Liver (tissue), 9 donors: ENCODE measurements around the gene TADA2A. TPM values are rescaled to one million over a fixed set of nuclear protein-coding genes. Genes with fewer than 3 reads are reported as not detected.

Source experiments
- DNase-seq: peaks from one replicate; pipeline ENCODE4 v3.0.0-alpha.2; 2017; ENCODE audit warnings: low spot score
- H3K27ac ChIP-seq, 2 donors: one replicate each; pipeline ENCODE4 v1.7.0; 2013; ENCODE audit warnings: inconsistent platforms in 2 of 2, low read length in 2 of 2, control low read depth in 1 of 2, low read depth in 1 of 2, mild to moderate bottlenecking in 1 of 2
- H3K27me3 ChIP-seq, 4 donors: one replicate each; pipeline versions ENCODE4 v1.6.1 to v1.7.0; 2013; ENCODE audit warnings: low read length in 3 of 4, inconsistent platforms in 1 of 4, mild to moderate bottlenecking in 1 of 4, moderate library complexity in 1 of 4; ENCODE audit not compliant: control insufficient read depth in 4 of 4, insufficient read depth in 4 of 4
- H3K36me3 ChIP-seq, 4 donors: one replicate each; pipeline versions ENCODE4 v1.6.1 to v1.7.0; 2013; ENCODE audit warnings: low read length in 3 of 4, mild to moderate bottlenecking in 3 of 4, low read depth in 1 of 4, moderate library complexity in 1 of 4; ENCODE audit not compliant: control insufficient read depth in 4 of 4, insufficient read depth in 3 of 4
- H3K4me1 ChIP-seq, 4 donors: one replicate each; pipeline versions ENCODE4 v1.6.1 to v1.7.0; 2013; ENCODE audit warnings: low read length in 3 of 4, mild to moderate bottlenecking in 3 of 4, moderate library complexity in 1 of 4; ENCODE audit not compliant: control insufficient read depth in 4 of 4, insufficient read depth in 4 of 4
- H3K4me3 ChIP-seq, 3 donors: one replicate each; pipeline versions ENCODE4 v1.6.1 to v1.7.0; 2013; ENCODE audit warnings: low read length in 3 of 3, control low read depth in 1 of 3, low read depth in 1 of 3, mild to moderate bottlenecking in 1 of 3
- H3K9ac ChIP-seq, 2 donors: one replicate each; pipeline ENCODE4 v1.7.0; 2013; ENCODE audit warnings: low read length in 2 of 2, mild to moderate bottlenecking in 2 of 2, moderate library complexity in 2 of 2, control low read depth in 1 of 2, low read depth in 1 of 2
- H3K9me3 ChIP-seq, 4 donors: one replicate each; pipeline versions ENCODE4 v1.6.1 to v1.7.0; 2013; ENCODE audit warnings: low read length in 3 of 4; ENCODE audit not compliant: control insufficient read depth in 4 of 4
- ATF3 ChIP-seq: IDR thresholded peaks from 2 replicates; pipeline ENCODE4 v1.6.1; 2016; ENCODE audit warnings: antibody characterized with exemption
- CTCF ChIP-seq: fragments of 150-350 bp; IDR thresholded peaks from 2 replicates; pipeline ENCODE4 v1.5.1; 2017; ENCODE audit warnings: improper control_type of control experiment, low read depth, low read length; ENCODE audit not compliant: missing input control
- EGR1 ChIP-seq, 2 donors: IDR thresholded peaks; 2 replicates each; pipeline ENCODE4 v1.6.1; 2016 to 2018; ENCODE audit warnings: antibody characterized with exemption in 2 of 2, low read depth in 2 of 2
- FOXA1 ChIP-seq: IDR thresholded peaks from 2 replicates; pipeline ENCODE4 v1.6.1; 2016; ENCODE audit warnings: antibody characterized with exemption
- FOXA2 ChIP-seq: IDR thresholded peaks from 2 replicates; pipeline ENCODE4 v1.6.1; 2016; ENCODE audit warnings: antibody characterized with exemption
- GABPA ChIP-seq, 2 donors: IDR thresholded peaks in 1 of 2; conservative IDR thresholded peaks in 1 of 2; 2 replicates each; pipeline ENCODE4 v1.6.1; 2016; ENCODE audit warnings: antibody characterized with exemption in 2 of 2, mild to moderate bottlenecking in 1 of 2, moderate library complexity in 1 of 2
- HNF4A ChIP-seq, 2 donors: conservative IDR thresholded peaks; 2 replicates each; pipeline ENCODE4 v1.6.1; 2016; ENCODE audit warnings: antibody characterized with exemption in 2 of 2, mild to moderate bottlenecking in 2 of 2
- HNF4G ChIP-seq: IDR thresholded peaks from 2 replicates; pipeline ENCODE4 v1.6.1; 2016; ENCODE audit warnings: antibody characterized with exemption
- JUND ChIP-seq, 2 donors: IDR thresholded peaks; 2 replicates each; pipeline ENCODE4 v1.6.1; 2016; ENCODE audit warnings: antibody characterized with exemption in 2 of 2
- MAX ChIP-seq: IDR thresholded peaks from 2 replicates; pipeline ENCODE4 v1.6.1; 2016; ENCODE audit warnings: antibody characterized with exemption
- NR2F2 ChIP-seq: IDR thresholded peaks from 2 replicates; pipeline ENCODE4 v1.6.1; 2016; ENCODE audit warnings: antibody characterized with exemption
- RAD21 ChIP-seq, 2 donors: IDR thresholded peaks; 2 replicates each; pipeline ENCODE4 v1.6.1; 2016; ENCODE audit warnings: antibody characterized with exemption in 2 of 2, mild to moderate bottlenecking in 2 of 2
- REST ChIP-seq: IDR thresholded peaks from 2 replicates; pipeline ENCODE4 v1.6.1; 2016; ENCODE audit warnings: antibody characterized with exemption, mild to moderate bottlenecking
- SP1 ChIP-seq: IDR thresholded peaks from 2 replicates; pipeline ENCODE4 v1.6.1; 2018; ENCODE audit warnings: antibody characterized with exemption, mild to moderate bottlenecking
- TAF1 ChIP-seq: conservative IDR thresholded peaks from 2 replicates; pipeline ENCODE4 v1.6.1; 2016; ENCODE audit warnings: antibody characterized with exemption, mild to moderate bottlenecking
- YY1 ChIP-seq: IDR thresholded peaks from 2 replicates; pipeline ENCODE4 v1.6.1; 2016; ENCODE audit warnings: antibody characterized with exemption, mild to moderate bottlenecking
- ZBTB33 ChIP-seq: IDR thresholded peaks from 2 replicates; pipeline ENCODE4 v1.6.1; 2016; ENCODE audit warnings: antibody characterized with exemption
- WGBS: extraction: QIAGEN DNeasy Blood & Tissue Kit; methylation state at CpG from one replicate; pipeline ENCODE4 v1.1.7; 2013; 5-methylcytosine and 5-hydroxymethylcytosine counted together
- polyA plus RNA-seq, 2 donors: library from polyadenylated mRNA; stranded (reverse) in 1 of 2; unstranded in 1 of 2; fragments of 200-250 nt in 1 of 2; fragments of >200 nt in 1 of 2; fragmentation: Nextera tagmentation in 1 of 2; extraction: Ambion mirVana in 1 of 2; gene quantifications; one replicate each; pipeline versions ENCODE4 v1.2.1 to v1.2.3, GENCODE V29; 2013 to 2015
- total RNA-seq, 2 donors: library from RNA; depleted of rRNA; stranded (reverse); fragments of >200 nt; gene quantifications; one replicate each; pipeline ENCODE4 v1.2.3, GENCODE V29; 2014
- donor health status: healthy.
- donor health status: healthy.
- donor health status: healthy.
- donor health status: healthy.
- donor health status: healthy.

The TADA2A gene
- total and polyA plus RNA-seq, 4 donors = 2.8 to 13.4 (median 8.2) TPM

- Histone ChIP-seq H3K9me3 (no peaks in the 10 kb centered on the region), H3K27ac (no peak overlapping the region), H3K36me3 (peaks cover 9 to 46% (median 35%) of the 10 kb centered on the region in 4 donors), H3K4me1 (no peaks in the 10 kb centered on the region), H3K4me3 (no peak overlapping the region), H3K27me3 (no peaks in the 10 kb centered on the region), H3K9ac (no peak overlapping the region)
- no peak for DNase-seq
- 93% methylated on average over 4 of the region's 4 CpGs for WGBS
- TF ChIP-seq JUND (IDR thresholded peaks at IDR 0.05) (no peak), REST (no peak), NR2F2 (no peak)
Observed at GRCh38 chr17:37446027-37446426, 39.3 kb downstream of the TADA2A start.

GRCh38 chr17:37447641-37448040 lies 41.0 kb downstream of the TADA2A start:
- no peaks in the 10 kb centered on the region for H3K9me3 ChIP-seq
- H3K9ac ChIP-seq = no peak overlapping the region
- no peak for TF ChIP-seq EGR1 (IDR thresholded peaks at IDR 0.05; ENCODE audit: low read depth in 2 of 2)
- TF ChIP-seq RAD21 (IDR thresholded peaks at IDR 0.05) = no peak
- TF ChIP-seq HNF4A (conservative IDR thresholded peaks at IDR 0.05) = no peak
- no peak for TF ChIP-seq JUND (IDR thresholded peaks at IDR 0.05)
- TF ChIP-seq REST = no peak
- TF ChIP-seq CTCF = no peak
- no peak for TF ChIP-seq ZBTB33
- no peak for TF ChIP-seq GABPA (IDR thresholded peaks at IDR 0.05 in 1 of 2, conservative IDR thresholded peaks at IDR 0.05 in 1 of 2)
- TF ChIP-seq ATF3 = no peak
- no peak for TF ChIP-seq HNF4G
- no peak for TF ChIP-seq SP1
- no peak for TF ChIP-seq FOXA1
- TF ChIP-seq NR2F2 = no peak
- TF ChIP-seq YY1 = no peak
- TF ChIP-seq MAX = no peak
- TF ChIP-seq FOXA2 = no peak
- no peak for TF ChIP-seq TAF1
- no peaks in the 10 kb centered on the region for H3K27me3 ChIP-seq
- 91% methylated on average over 1 of the region's 1 CpG for WGBS
- no peak for DNase-seq
- peaks cover 9 to 34% (median 27%) of the 10 kb centered on the region in 4 donors for H3K36me3 ChIP-seq
- peaks cover 0 to 3% (median 0%) of the 10 kb centered on the region in 4 donors for H3K4me1 ChIP-seq
- H3K4me3 ChIP-seq = no peak overlapping the region
- no peak overlapping the region for H3K27ac ChIP-seq
